Suprapubic skin (tissue), 3 donors: ENCODE data around the gene ST8SIA6.

ENCODE experiments used
- CTCF ChIP-seq, 2 donors: fragments of 200-600 bp in 1 of 2; fragments of 450-650 bp in 1 of 2; sonication (generic) in 1 of 2; IDR thresholded peaks; one replicate each; pipeline ENCODE4 v1.5.1; 2016 to 2019; ENCODE audit warnings: antibody characterized with exemption in 2 of 2, mild to moderate bottlenecking in 1 of 2, moderate library complexity in 1 of 2
- POLR2A ChIP-seq, 2 donors: fragments of 450-650 bp; IDR thresholded peaks; one replicate each; pipeline ENCODE4 v1.6.1; 2017; ENCODE audit warnings: antibody characterized with exemption in 2 of 2, mild to moderate bottlenecking in 2 of 2, moderate library complexity in 2 of 2

GRCh38 chr10:17412323-17412722, 42.1 kb downstream of the ST8SIA6 start:
- no peak for TF ChIP-seq CTCF (IDR thresholded peaks at IDR 0.05)
- no peak for TF ChIP-seq POLR2A (IDR thresholded peaks at IDR 0.05)
